K562 treated with DMSO at 1 percent for 24 hours (cell line): Measurements from ENCODE around the gene LTBP2. TPM values are rescaled to one million over a fixed set of nuclear protein-coding genes. Genes with fewer than 3 reads are reported as not detected.

Experiments used
- total RNA-seq: library from RNA; unstranded; fragments of 300-600 nt; gene quantifications from 2 replicates; pipeline ENCODE4 v1.2.3, GENCODE V29; 2022; ENCODE audit warnings: low read depth; ENCODE audit not compliant: insufficient read depth

Gene LTBP2
- total RNA-seq: 0.91 and 1.1 TPM in 2 replicates

DNA sequence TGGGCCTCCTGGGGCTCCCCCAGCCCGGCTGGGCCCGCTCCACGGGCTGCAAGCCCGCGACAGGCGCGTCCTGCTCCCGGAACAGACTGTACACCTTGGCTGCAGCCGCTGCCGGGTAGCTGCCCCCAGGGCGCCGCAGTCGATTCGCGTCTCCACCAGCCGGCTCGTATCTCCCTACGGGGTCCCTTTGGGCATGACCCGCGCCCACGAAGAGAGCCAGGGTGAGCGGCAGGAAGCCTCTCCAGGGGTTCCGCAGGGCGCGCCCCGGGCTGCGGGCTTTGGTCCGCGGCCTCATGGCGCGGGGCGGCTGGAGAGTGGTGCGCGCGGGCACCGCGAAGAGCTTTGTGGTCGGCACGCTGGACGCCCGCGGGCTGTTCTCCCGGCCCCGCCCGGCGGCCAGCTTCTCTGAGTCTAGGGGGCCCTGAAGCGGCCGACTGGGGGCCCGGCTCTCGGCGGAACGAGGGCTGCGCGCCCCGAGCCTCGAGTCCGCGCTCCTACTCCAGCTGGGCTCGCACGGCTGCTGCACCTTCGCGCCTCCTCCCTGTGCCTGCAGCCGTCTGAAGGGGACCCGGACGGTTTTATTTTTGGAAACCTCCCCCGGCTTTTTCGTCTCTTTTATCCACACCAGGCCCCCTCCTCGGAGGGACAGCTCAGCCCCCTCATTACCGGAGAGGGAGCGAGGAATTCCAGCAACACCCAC lies at the start of gene LTBP2:
LTBP2 (minus strand) TSS at position 588 of the 700 bp plus-strand sequence; CDS start at position 295, 293 bp downstream.

DNA sequence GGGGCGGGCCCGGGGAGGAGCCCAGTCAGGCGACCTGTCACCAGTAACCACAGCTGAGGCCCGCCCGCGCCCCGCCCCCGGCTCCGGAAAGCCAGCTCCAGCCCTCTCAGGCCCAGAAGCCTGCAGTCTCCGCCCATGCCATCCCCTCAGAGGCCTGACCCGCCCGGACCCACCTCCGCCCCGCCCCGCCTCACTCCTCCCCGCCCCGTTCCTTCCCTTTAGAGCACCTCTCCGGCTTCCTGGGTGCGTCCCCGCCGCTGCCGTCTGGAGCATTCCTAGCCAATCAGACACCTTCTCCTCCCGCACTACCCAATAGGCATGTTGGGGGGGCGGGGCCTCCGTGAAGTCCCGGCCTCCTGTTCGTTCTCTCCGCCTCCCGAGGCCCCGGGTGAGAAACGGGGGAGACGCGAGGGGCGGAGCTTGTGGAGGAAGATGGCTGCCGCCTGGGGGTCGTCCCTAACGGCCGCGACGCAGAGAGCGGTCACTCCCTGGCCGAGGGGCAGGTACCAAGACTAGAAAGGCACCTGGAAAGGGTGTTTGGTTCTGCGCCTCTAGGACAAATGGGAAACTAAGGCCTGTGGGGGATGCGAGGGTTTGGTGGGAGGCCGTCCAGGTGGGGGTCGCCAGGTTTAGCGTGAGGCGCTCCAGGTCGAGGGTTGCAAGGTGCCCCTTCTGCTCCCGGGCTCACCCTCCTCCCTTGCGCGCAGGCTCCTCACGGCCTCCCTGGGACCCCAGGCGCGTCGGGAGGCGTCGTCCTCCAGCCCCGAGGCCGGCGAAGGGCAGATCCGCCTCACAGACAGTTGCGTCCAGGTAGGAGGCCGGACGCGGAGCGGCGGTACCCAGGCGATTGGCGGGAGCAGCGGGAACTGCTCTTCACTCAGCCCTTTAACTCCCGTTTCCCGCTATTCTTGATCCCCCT lies 118.4 kb downstream of the LTBP2 start, which contains the start of gene ISCA2:
ISCA2 (plus strand) TSS at position 423 of the 919 bp plus-strand sequence; CDS start at position 433, 10 bp downstream.

DNA sequence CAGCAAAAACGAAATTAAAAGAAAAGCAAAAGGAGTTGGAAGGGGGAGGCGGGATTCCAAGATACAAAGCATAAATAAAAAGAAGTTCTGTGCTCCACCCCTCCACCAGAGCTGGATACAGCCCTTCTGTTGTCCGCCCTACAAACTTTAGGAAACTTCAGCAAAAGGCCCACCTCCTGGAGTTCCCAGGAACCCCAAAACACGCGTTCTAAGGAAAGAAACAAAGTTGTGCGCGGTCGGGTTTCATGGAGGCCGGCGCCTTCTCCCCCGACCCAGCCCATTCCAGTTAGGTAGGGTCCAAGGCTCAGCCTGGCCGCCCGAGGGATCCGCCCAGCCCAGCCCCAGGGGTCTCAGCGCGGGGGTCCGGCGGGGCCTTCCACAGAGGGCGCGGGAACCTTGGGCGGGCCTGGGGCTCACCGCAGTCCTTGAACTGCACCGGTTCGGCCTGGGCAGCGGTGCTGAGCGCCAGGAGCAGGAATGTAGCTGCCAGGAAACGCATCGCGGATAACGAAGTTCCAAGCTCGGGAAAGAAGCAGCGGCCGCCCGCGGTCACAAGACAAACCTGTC lies 119.2 kb downstream of the LTBP2 start, which contains the start of gene NPC2:
NPC2 (minus strand) TSS at position 530 of the 567 bp plus-strand sequence; CDS start at position 499, 31 bp downstream.

Other genes starting within 250 kb of the LTBP2 start
- gene SYNDIG1L, start 186.0 kb downstream of the LTBP2 start, total RNA-seq: not detected in 2 replicates
- 192 and 220 TPM in 2 replicates for gene NPC2, start 118.9 kb downstream of the LTBP2 start, total RNA-seq
- gene ISCA2, start 118.5 kb downstream of the LTBP2 start, total RNA-seq: 12.4 and 14.8 TPM in 2 replicates
- 11.5 and 12.6 TPM in 2 replicates for gene AREL1, start 100.8 kb upstream of the LTBP2 start, total RNA-seq
- gene FCF1, start 100.9 kb upstream of the LTBP2 start, total RNA-seq: 23.3 and 23.9 TPM in 2 replicates
- gene YLPM1, start 151.1 kb upstream of the LTBP2 start, total RNA-seq: 19.0 and 21.4 TPM in 2 replicates